Measurements from ENCODE around the gene MIDN.

The MIDN gene

GRCh38 chr19:1232652-1233072 lies 15.7 kb upstream of the MIDN start:
- peak in 1 of 2 experiments; percentile 58 for DNase-seq
- TF ChIP-seq GATA1 (IDR thresholded peaks at IDR 0.05; ENCODE audit: low read depth, low read length) = no peak
- no peak for TF ChIP-seq POLR2A (IDR thresholded peaks at IDR 0.05; ENCODE audit: low read length)

DNA sequence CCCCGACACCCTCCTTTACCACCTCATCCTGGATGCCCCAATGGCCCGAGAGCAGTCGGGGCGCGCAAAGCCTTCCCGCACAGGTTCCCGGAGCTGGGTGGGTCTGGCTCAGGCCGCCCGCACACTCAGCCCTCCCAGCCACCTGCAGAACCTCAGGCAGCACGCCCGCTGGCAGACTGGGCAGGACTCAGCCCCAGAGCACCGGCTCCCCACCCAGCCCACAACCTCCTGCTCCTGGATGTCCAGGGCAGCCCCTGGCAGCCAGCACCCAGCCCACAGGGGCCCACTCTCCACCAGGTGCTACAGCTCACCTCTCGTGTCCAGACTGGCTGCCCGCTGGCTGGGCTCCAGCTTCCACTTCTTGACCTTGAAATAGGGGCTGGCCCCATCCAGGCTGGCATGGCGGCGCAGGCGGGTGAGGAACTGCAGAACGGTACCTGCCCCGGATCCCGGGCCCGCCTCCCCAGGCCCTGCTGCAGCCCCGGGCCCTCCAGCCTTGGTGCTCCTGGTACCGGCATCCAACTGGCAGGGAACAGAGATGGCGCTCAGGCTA lies 15.2 kb upstream of the MIDN start:
- no peak for DNase-seq
- TF ChIP-seq POLR2A (IDR thresholded peaks at IDR 0.05; ENCODE audit: low read length) (no peak), GATA1 (IDR thresholded peaks at IDR 0.05; ENCODE audit: low read depth, low read length) (no peak)

DNA sequence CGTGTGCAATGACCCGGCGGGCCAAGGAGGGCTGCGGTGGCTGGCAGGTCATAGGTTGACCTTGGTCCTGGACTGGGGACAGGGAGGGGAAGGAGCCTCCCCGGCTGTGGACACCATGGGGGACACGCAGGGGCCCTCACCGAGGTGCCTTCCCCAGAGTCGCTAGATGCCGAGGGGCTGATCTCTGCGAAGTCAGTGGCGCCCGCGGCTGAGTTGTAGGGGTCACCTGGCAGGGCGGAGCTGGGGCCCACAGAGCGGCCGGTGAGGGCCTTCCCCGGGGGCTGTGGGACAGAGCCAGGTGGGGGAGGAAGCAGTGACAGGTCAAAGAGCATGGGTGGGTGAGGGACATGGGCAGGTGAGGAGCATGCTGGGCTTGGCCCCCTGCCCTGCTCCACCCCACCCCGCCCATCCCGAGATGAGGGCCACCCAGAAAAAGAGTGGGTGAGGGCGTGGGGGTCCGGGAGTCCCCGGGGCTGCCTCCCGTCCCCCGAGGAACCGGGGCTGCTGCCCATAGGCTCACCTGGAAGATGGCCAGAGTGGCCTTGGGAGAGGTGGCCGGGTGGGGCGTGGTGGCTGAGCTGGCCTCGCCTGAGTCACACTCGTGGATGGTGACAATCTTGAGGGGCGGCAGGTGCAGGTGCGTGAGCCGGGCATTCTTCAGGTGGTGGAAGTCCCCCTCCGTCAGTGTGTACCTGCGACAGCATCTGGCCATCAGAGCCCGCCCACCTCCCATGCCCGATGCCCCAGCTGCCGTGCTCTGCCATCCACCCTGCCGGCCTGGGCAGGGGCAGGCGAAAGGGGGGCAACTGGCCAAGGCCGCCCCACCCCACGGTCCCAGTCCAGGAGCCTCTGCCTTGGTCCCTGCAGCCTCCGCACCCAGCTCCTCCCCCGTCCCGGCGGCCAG lies 14.1 kb upstream of the MIDN start:
- DNase-seq = no peak

DNA sequence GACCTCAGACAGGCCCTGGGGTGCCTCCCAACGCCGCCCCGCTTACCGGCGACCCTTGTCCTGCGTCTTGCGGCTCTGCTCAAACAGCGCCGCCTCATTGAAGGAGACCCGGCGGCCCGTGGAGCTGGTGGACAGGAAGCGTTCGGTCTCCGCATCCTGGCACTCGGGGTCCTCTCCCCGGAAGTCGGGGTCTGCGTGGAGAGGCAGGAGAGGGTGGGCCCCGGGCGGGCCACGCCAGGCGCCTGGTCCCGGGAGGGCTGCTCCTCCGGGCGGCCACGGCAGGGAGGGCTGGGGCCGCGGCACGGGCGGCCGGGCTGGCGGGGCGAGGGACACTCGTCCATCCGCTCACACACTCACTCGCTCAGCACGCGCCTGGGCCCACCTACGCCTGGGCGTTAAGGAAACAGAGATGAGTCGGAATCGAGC lies 13.4 kb upstream of the MIDN start:
- DNase-seq = no peak
- TF ChIP-seq POLR2A (IDR thresholded peaks at IDR 0.05; ENCODE audit: low read length) (no peak), GATA1 (IDR thresholded peaks at IDR 0.05; ENCODE audit: low read depth, low read length) (no peak)

More for the DNA sequence above, 14.1 kb upstream of the MIDN start:
- no peak for TF ChIP-seq POLR2A (IDR thresholded peaks at IDR 0.05; ENCODE audit: low read length)
- no peak for TF ChIP-seq GATA1 (IDR thresholded peaks at IDR 0.05; ENCODE audit: low read depth, low read length)

DNA sequence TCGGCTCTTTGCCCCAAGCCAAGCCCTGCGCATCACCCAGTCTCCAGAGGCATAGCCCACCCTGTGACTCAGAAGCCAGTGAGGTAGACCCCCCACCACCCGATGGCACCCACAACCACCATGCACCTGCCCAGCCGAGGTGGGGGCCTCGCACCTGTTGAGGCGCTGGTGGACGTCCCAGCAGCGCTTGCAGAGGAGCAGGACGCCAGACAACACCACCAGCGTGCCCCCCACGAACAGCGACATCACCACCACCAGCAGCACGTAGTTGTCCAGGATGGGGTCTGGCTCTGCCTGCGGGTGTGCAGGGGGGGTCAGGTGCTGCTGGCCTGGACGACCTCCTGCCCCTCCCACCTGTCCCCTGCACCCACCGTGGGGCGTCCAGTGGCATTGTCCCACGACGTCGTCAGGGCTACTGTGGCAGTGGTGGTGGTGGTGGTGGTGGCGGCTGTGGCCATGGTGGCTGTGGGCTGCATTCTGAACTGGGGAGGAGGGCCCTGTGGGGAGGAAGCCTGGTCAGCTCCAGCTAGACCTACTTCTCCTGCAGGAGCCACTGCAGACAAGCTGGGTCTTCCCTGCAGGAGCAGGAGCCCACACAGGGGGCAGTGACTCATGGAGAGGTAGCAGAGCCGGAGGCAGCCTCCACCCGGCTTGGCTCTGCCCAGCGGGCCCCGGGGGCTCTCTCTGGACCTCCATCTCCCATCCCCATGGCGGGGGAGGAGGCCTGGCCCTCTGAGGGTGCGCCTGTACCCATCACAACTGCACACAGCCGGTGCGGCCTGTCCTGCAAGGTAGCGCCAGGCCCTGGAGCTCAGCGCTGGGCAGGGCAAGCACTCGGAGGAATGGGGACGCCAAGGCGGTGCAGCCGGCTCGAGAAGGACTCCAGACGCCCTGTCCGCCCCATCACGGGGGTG lies 12.5 kb upstream of the MIDN start:
- no peak for TF ChIP-seq POLR2A (IDR thresholded peaks at IDR 0.05; ENCODE audit: low read length)
- TF ChIP-seq GATA1 (IDR thresholded peaks at IDR 0.05; ENCODE audit: low read depth, low read length) = no peak
- no peak for DNase-seq

DNA sequence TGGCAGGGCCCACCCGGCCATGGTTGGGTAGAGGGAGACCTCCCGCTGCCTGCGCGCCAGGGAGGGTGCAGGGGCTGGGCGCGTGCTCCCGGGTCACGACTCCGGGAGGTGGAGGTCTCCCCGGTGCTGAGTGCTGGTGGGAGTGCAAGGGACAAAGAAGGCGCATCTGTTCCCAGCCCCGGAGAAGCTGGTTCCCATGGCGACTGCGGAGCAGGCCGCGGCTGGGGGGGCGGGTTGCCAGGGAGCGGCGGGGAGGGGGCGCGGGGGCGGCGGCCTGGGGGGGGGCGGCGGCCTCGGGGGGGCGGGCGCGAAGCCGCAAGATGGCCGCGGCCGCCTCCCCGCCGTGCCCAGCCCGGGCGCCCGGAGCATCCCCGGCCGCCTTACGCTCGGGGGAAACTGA lies 11.8 kb upstream of the MIDN start:
- no peak for TF ChIP-seq POLR2A (IDR thresholded peaks at IDR 0.05; ENCODE audit: low read length)

GRCh38 chr19:1237027-1237659 lies 11.2 kb upstream of the MIDN start:
- peak; percentile 40 to 58 for DNase-seq
- TF ChIP-seq GATA1 (IDR thresholded peaks at IDR 0.05; ENCODE audit: low read depth, low read length) (no peak), POLR2A (IDR thresholded peaks at IDR 0.05; ENCODE audit: low read length) (no peak)

More for the DNA sequence above, 11.8 kb upstream of the MIDN start:
- DNase-seq = no peak

GRCh38 chr19:1237754-1238368 lies 10.5 kb upstream of the MIDN start, which contains the start of gene CBARP:
Gene CBARP (minus strand): TSS chr19:1238005. CDS start chr19:1236100, 1,905 bp downstream.
- TF ChIP-seq GATA1 (IDR thresholded peaks at IDR 0.05; ENCODE audit: low read depth, low read length) (no peak), POLR2A (IDR thresholded peaks at IDR 0.05; ENCODE audit: low read length) (no peak)
- DNase-seq = peak; percentile 60 to 74

DNA sequence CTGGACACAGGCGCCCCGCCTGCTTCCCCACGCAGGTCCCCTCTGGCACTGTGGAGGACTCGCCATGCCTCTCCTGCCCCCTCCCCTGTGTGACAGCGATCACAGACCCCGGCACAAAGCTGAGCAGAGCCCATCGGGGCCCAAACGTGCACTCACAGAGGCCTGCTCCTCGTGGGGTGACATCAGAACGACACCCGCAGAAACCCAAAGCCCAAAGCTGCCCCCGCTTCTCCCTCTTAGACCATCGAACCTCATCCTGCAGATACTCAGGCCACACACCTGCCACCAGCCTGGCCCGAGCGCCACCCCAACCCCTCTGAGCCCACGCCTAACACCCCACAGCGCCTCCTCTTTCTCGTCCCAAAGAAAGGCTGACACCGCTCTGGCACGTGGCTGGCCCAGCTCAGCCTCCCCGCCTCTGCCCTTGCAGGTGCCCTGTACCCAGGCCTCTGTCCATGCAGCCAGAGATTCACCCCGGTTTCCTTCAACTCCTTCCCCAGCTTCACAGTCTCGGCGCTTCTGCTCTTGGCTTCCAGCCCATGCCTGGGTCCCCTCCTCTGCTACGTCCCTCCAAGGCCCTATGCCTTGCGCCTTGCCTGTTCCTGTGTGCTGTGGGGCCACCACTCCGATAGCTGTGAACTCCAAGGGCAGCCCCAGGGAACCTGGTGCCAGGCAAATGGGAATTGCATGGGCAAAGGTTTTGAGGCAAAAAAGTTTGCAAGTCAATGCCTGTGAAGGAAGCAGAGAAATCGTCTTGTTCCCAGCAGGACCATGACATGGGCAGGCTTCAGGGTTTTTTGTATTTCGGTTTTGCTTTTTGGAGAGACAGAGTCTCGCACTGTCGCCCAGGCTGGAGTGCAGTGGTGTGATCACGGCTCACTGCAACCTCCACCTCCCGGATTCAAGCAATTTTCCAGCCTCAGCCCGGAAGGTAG lies 9.7 kb upstream of the MIDN start:
- no peak for TF ChIP-seq POLR2A (IDR thresholded peaks at IDR 0.05; ENCODE audit: low read length)
- TF ChIP-seq GATA1 (IDR thresholded peaks at IDR 0.05; ENCODE audit: low read depth, low read length) = no peak
- no peak for DNase-seq

DNA sequence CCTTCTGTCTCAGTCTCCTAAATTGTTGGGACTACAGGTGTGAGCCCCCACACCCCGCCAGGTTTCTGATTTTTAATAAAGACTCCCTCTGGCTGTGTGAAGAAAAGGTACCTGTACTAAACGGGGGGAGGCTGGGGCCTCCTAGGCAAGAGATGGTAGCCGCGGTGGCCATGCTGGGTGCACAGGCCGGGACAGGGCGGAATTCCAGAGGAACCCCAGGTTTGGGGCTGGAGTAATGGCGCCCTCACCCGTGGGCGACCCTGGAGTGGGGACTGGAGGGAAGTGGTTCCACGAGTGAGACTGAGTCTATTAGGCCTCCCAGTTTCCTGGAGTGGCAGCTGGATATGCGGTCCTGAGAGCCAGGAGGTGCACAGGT lies 9.0 kb upstream of the MIDN start:
- no peak for TF ChIP-seq POLR2A (IDR thresholded peaks at IDR 0.05; ENCODE audit: low read length)
- no peak for TF ChIP-seq GATA1 (IDR thresholded peaks at IDR 0.05; ENCODE audit: low read depth, low read length)

DNA sequence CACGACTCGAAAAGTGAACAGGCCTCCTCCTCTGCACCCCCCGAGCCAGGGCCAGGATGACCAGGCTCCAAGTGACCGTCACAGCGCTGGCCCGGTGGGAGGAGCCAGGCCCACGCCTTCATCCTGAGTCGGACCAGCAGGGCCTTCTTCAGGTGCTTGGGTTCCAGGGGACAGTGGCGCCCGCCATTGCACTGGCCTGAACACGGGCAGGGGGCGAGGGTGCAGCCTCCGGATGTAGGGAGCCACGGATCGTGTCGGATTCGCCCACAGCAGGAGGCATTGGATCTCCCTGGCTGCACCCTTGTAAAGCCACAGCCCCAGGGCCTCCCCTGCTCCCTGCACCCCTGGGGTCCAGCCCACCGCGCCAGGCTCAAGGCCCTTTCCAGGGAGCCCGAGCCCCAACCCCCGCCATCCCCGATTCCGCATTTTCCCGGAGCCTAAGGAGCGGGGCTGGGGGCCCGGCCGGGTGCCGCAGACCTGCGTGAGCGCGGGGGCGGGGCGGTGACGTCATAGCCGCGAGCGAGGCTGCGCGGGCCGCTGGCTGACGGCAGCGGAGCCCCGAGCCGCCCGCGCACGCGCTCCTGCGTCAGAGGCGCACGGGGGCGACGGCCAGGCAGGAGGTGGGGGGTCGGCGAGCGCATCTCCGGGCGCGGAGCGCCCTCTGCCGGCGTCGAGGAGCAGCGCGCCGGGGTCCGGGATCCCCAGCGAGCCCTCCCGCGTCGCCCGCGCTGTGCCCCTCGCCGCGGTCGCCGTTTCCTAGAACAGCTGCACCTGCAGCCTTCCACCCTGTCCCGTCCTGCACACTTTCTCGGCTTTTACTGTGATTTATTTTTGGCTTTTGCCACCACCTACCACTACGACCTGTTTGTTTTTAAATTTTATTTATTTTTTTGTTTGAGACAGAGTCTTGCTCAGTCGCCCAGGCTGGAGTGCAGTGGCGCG lies 8.3 kb upstream of the MIDN start:
- peak; percentile 95 to 96 for DNase-seq
- TF ChIP-seq GATA1 (IDR thresholded peaks at IDR 0.05; ENCODE audit: low read depth, low read length) (no peak), POLR2A (IDR thresholded peaks at IDR 0.05; ENCODE audit: low read length) (no peak)

More for the DNA sequence above, 9.0 kb upstream of the MIDN start:
- no peak for DNase-seq
